Activated CD4-positive, alpha-beta T cell treated with anti-CD3 and anti-CD28 coated beads, Interleukin-2, Interleukin-4, amounts not matched to agents 100 ng/mL and 50 ng/mL, durations not matched to agents 16 hours and 8 hours (primary cell): Measurements from ENCODE around the gene PDLIM4.
A peak's percentile ranks its signal among the peaks of the same experiment; 100 is the strongest.

Source experiments
- DNase-seq: peaks from one replicate; pipeline ENCODE4 v3.0.0-alpha.2; 2020; ENCODE audit warnings: low spot score

PDLIM4 gene

GRCh38 chr5:132283423-132284043, 26.0 kb downstream of the PDLIM4 start:
- DNase-seq: no peak

- no peak for DNase-seq
Observed at GRCh38 chr5:132289097-132289496, 31.6 kb downstream of the PDLIM4 start.

GRCh38 chr5:132291026-132291425, 33.5 kb downstream of the PDLIM4 start:
- no peak for DNase-seq

GRCh38 chr5:132293066-132293991, 35.8 kb downstream of the PDLIM4 start:
- DNase-seq: peak; percentile 68

GRCh38 chr5:132293992-132294727, 36.7 kb downstream of the PDLIM4 start, which contains the start of gene SLC22A4:
Gene SLC22A4 (plus strand): TSS chr5:132294394. CDS start chr5:132294617, 223 bp downstream.
- peak; percentile 80 for DNase-seq

- peak; percentile 87 for DNase-seq
Observed at GRCh38 chr5:132294728-132295504, 37.4 kb downstream of the PDLIM4 start.

GRCh38 chr5:132295505-132296411, 38.3 kb downstream of the PDLIM4 start:
- DNase-seq: no peak

GRCh38 chr5:132296412-132297016, 39.0 kb downstream of the PDLIM4 start:
- DNase-seq: no peak

GRCh38 chr5:132297211-132297940, 39.9 kb downstream of the PDLIM4 start:
- DNase-seq: no peak

GRCh38 chr5:132298298-132299212, 41.1 kb downstream of the PDLIM4 start:
- DNase-seq: peak; percentile 8

GRCh38 chr5:132299917-132300316, 42.4 kb downstream of the PDLIM4 start:
- no peak for DNase-seq

GRCh38 chr5:132300577-132301343, 43.3 kb downstream of the PDLIM4 start:
- no peak for DNase-seq

GRCh38 chr5:132301344-132302271, 44.1 kb downstream of the PDLIM4 start:
- no peak for DNase-seq

GRCh38 chr5:132302413-132302812, 44.9 kb downstream of the PDLIM4 start:
- DNase-seq: no peak

- no peak for DNase-seq
Observed at GRCh38 chr5:132303589-132303988, 46.1 kb downstream of the PDLIM4 start.

- no peak for DNase-seq
Observed at GRCh38 chr5:132305420-132305819, 47.9 kb downstream of the PDLIM4 start.
